K562 (cell line): ENCODE data around the gene LRRN3.

ENCODE experiments used
- BHLHE40 ChIP-seq: IDR thresholded peaks from 2 replicates; pipeline ENCODE4 v1.6.1; 2011; ENCODE audit warnings: low read length, improper control_type of control experiment
- CBFB ChIP-seq: sonication (generic); formaldehyde crosslinking; IDR thresholded peaks from 2 replicates; pipeline ENCODE4 v1.4.0; 2020; ENCODE audit warnings: mild to moderate bottlenecking, missing genetic modification reagents
- CTCF ChIP-seq, 3 experiments: IDR thresholded peaks in 2 of 3; conservative IDR thresholded peaks in 1 of 3; 2 replicates each; pipeline ENCODE4 v1.5.1; 2011 to 2012; ENCODE audit warnings: low read length in 3 of 3, mild to moderate bottlenecking in 3 of 3, control low read depth in 2 of 3, improper control_type of control experiment in 1 of 3, inconsistent platforms in 1 of 3, low read depth in 1 of 3, mixed read lengths in 1 of 3, moderate library complexity in 1 of 3; ENCODE audit not compliant: insufficient read depth in 2 of 3
- EP300 ChIP-seq: IDR thresholded peaks from 2 replicates; pipeline ENCODE4 v1.6.1; 2012; ENCODE audit warnings: low read length, improper control_type of control experiment
- GTF2E2 ChIP-seq: fragments of 200-800 bp; sonication (Bioruptor generic); IDR thresholded peaks from 2 replicates; pipeline ENCODE4 v1.6.1; 2016; ENCODE audit warnings: missing genetic modification characterization, missing compliant biosample characterization
- NR3C1 ChIP-seq: sonication (generic); formaldehyde crosslinking; IDR thresholded peaks from 2 replicates; pipeline ENCODE4 v1.8.1; 2022; ENCODE audit warnings: missing genetic modification reagents
- SIX5 ChIP-seq, 2 experiments: IDR thresholded peaks; 2 replicates each; pipeline ENCODE4 v1.6.1; 2011; ENCODE audit warnings: low read length in 2 of 2, borderline replicate concordance in 1 of 2, low read depth in 1 of 2, mild to moderate bottlenecking in 1 of 2, moderate library complexity in 1 of 2; ENCODE audit not compliant: insufficient read depth in 1 of 2
- SMAD4 ChIP-seq: fragments of 250-450 bp; sonication (Bioruptor Pico); conservative IDR thresholded peaks from 2 replicates; pipeline ENCODE4 v1.8.0; 2021; ENCODE audit warnings: inconsistent platforms, mild to moderate bottlenecking, moderate library complexity
- TRIM28 ChIP-seq: fragments of 450-650 bp; IDR thresholded peaks from 2 replicates; pipeline ENCODE4 v1.6.1; 2017
- ZBTB1 ChIP-seq: sonication (generic); formaldehyde crosslinking; IDR thresholded peaks from 2 replicates; pipeline ENCODE4 v1.8.1; 2023; ENCODE audit warnings: missing genetic modification reagents, low read depth, mild to moderate bottlenecking, borderline replicate concordance
- ZBTB33 ChIP-seq: sonication (generic); formaldehyde crosslinking; IDR thresholded peaks from 2 replicates; pipeline ENCODE4 v1.8.1; 2023; ENCODE audit warnings: mild to moderate bottlenecking, missing genetic modification reagents
- ZNF280A ChIP-seq: fragments of 450-650 bp; IDR thresholded peaks from 2 replicates; pipeline ENCODE4 v1.6.1; 2018; ENCODE audit warnings: mild to moderate bottlenecking, low read depth; ENCODE audit not compliant: partially characterized antibody

GRCh38 chr7:111107579-111107978 is 16.7 kb downstream of the LRRN3 start:
- TF ChIP-seq ZBTB33 (CRISPR knock-in tag) = no peak
- TF ChIP-seq EP300 = no peak
- no peak for TF ChIP-seq CTCF (IDR thresholded peaks at IDR 0.05 in 2 of 3, conservative IDR thresholded peaks at IDR 0.05 in 1 of 3; ENCODE audit: insufficient read depth in 2 of 3, low read depth in 1 of 3, low read length in 3 of 3)
- TF ChIP-seq ZNF280A = no peak
- no peak for TF ChIP-seq TRIM28
- no peak for TF ChIP-seq ZBTB1
- TF ChIP-seq GTF2E2 = no peak
- no peak for TF ChIP-seq SMAD4
- TF ChIP-seq BHLHE40 = no peak
- no peak for TF ChIP-seq CBFB (CRISPR knock-in tag)
- no peak for TF ChIP-seq SIX5 (IDR thresholded peaks at IDR 0.05; ENCODE audit: borderline replicate concordance in 1 of 2, insufficient read depth in 1 of 2, low read depth in 1 of 2, low read length in 2 of 2)
- TF ChIP-seq NR3C1 = no peak
